Cortex of kidney (tissue), 1 donor: ENCODE results near the gene C20orf202.

Source experiments
- DNase-seq: peaks from one replicate; lab custom pipeline; 2025; lab: John Stamatoyannopoulos, UW

C20orf202 gene

GRCh38 chr20:1184638-1185315 is 18.5 kb upstream of the C20orf202 start, which contains the start of gene TMEM74B:
TSS of gene TMEM74B (minus strand) at chr20:1184981. CDS start at chr20:1183801, 1,180 bp downstream.
- no peak for DNase-seq

- no peak for DNase-seq
Observed at GRCh38 chr20:1185316-1185741, 17.9 kb upstream of the C20orf202 start.

- no peak for DNase-seq
Observed at GRCh38 chr20:1185790-1186334, 17.4 kb upstream of the C20orf202 start.

GRCh38 chr20:1186367-1186991 is 16.8 kb upstream of the C20orf202 start:
- no peak for DNase-seq

- no peak for DNase-seq
Observed at GRCh38 chr20:1187605-1188171, 15.6 kb upstream of the C20orf202 start.

GRCh38 chr20:1188347-1188746 is 14.9 kb upstream of the C20orf202 start:
- DNase-seq, result no peak

GRCh38 chr20:1189827-1190226 is 13.4 kb upstream of the C20orf202 start:
- DNase-seq, result no peak

GRCh38 chr20:1190847-1191246 is 12.4 kb upstream of the C20orf202 start:
- no peak for DNase-seq

GRCh38 chr20:1191299-1191698 is 12.0 kb upstream of the C20orf202 start:
- no peak for DNase-seq

GRCh38 chr20:1195226-1195625 is 8.0 kb upstream of the C20orf202 start:
- no peak for DNase-seq

- DNase-seq, result no peak
Observed at GRCh38 chr20:1196634-1197033, 6.6 kb upstream of the C20orf202 start.

- DNase-seq, result no peak
Observed at GRCh38 chr20:1197801-1198200, 5.5 kb upstream of the C20orf202 start.

GRCh38 chr20:1198751-1199150 is 4.5 kb upstream of the C20orf202 start:
- no peak for DNase-seq

- DNase-seq, result no peak
Observed at GRCh38 chr20:1199212-1199873, 3.9 kb upstream of the C20orf202 start.

GRCh38 chr20:1199964-1200363 is 3.3 kb upstream of the C20orf202 start:
- no peak for DNase-seq

- no peak for DNase-seq
Observed at GRCh38 chr20:1203630-1204029, 376 bp downstream of the C20orf202 start.

- no peak for DNase-seq
Observed at GRCh38 chr20:1204113-1204512, 859 bp downstream of the C20orf202 start.

GRCh38 chr20:1204576-1204975 is 1.3 kb downstream of the C20orf202 start:
- DNase-seq, result no peak

- DNase-seq, result no peak
Observed at GRCh38 chr20:1205802-1206201, 2.5 kb downstream of the C20orf202 start.

GRCh38 chr20:1206366-1207148 is 3.3 kb downstream of the C20orf202 start:
- no peak for DNase-seq

- no peak for DNase-seq
Observed at GRCh38 chr20:1207293-1207878, 4.1 kb downstream of the C20orf202 start.
